Effector CD4-positive, alpha-beta T cell (primary cell): ENCODE data around the gene CORO2A.
"Not testable (repeated sequence)": the region's sequence is repeated elsewhere in the genome, so short reads cannot be mapped to it uniquely, and the experiment has no call there.

ENCODE experiments used
- DNase-seq: peaks from one replicate; pipeline ENCODE4 v3.0.0-alpha.2; 2020

Gene CORO2A

DNA sequence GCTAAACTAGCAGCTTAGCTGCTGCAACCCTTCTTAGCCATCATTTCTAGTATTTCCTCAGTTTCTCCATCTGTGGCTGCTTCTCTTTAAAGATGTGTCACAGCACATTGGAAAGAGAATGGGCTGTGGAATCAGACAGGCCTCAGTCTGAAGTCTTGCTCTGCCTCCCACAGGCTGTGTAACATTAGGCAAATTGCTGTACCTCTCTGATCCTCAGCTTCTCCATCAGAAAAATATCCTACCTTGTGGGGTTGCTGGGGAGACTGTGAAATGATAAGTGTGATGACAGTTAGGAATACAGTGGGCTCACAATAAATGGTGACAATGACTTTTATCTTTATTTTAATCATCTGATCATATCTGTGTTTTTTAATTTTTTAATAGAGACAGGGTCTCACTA, 55.9 kb downstream of the CORO2A start:
- DNase-seq = no peak

DNA sequence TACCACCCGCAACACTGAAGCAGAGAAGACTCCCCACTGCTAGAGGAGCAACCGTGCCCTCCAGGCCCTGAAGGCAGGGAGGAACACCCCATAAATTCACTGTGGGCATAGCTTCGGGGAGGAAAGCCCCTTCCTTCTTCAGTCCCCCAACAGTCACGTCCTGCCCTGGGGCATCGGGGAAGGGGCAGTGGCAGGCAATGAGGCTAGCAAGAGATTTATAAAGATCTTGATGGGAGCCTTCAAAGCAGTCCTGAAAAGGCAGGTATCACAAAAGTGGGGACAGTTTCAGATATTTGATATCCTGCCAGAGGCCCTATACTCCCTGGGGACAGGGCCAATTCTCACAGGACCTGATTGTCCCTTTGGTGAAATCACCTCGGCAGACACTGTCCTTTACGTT, 56.5 kb downstream of the CORO2A start:
- DNase-seq = no peak

DNA sequence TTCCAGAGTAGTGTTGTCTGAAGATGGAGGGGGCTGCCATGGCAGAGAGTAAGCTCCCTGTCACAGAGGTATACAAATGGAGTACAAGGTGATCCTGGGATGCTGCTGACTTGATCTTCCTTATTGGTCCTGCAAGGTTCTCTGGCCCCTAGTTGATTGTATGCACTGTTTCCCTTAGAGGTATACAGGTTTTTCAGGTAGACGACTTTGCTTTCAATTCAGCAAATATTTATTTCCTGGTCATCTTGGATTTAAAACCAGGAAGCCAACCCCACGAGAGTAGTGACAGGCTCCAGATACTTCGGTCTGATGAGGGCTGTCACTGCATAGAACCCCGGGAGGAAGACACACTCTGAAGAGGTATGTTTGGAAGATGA, 56.9 kb downstream of the CORO2A start:
- no peak for DNase-seq

DNA sequence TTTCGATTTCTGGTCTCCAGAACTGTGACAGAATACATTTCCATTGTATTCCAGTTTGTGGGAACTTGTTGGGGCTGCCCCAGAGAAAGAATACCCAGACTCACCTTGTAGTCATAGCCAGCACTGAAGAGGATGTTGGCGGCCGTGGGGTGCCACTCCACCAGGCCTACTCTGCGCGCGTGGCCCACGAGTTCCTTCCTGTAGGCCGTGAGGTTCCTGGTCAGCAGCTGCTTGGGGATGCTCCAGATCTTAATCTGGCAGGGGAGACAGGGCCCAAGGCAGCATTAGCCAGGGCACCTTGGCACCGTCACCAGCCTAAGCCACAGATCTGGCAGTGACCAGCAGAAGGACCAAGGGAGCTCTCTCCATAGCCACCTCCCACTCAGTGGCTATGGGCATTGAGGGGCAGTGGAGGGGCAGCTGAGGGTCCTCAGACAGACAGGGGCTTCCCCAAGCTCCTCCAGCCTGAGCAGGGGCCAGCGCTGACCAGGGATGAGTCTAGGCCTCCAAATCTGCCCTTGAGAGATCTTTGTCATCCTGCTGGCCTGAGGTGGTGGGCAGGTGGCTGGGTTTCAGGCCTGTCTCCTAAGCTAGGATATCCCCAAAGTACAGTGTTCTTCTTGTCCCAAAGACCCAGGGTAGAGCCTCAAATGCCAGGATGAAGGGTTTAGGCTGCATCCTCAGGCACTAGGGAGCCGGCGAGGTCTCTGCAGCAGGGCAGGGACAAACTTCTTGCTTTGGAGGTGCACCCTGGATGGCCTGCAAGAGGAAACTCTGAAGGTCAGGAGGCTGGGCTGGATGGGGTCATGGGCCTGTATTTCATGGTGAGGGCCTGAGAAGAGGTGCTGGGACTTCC, 57.5 kb downstream of the CORO2A start:
- DNase-seq = no peak

DNA sequence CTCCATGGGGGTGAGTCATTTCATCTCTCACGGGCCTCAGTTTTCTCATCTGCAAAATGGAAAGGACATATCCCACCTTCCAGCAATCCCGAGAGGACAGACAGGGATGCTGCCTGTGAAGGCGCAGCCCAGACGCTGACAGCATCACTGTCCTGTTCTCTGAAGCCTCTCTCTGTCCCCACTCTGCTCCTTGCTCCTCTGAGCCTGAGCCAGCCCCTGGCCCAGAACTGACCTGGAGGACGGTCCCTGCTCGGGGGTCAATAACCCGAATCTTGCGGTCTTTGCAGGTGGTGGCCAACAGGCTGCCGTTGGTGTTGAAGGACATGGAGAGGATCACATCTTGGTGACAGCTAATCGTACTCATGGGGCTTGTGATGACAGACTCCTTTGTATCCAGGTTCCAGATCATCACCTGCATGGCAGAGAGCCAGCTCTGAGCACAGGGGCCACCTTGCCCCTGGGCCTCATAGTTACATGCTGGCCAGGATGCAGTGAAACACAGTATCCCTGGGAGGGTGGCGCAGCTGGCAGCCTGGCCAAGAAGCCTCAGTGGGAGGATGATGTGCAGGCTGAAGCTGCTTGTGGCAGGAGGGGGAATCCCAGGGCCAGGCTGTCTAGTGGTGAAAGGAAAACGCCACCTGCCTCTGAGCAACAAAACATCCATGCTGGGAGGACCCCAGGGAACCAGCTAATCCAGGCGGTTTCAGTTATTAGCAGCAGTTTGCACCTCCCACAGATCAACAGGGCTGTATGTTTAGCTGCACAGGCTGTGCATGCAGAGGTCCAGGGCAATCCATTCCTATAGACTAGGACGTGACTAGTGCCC, 59.4 kb downstream of the CORO2A start:
- no peak for DNase-seq

DNA sequence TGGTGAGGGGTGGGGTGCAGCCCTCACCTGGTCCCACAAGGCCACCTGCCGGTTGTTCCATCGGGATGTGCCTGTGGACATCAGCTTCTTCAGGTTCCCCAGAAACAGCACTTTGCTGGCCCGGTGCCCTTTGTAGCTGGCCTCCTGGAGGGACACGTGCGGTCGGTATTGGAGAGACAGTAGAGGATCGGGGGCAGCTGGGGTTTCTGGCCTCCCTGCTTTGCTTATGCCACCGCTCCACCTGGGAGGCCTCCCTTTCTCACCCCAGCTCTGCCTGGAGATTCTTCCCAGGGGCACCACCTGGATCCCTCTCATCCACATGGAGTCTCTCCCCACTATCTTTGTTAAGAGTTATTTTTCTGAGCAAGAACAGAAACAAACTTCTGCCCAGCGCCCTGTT, 60.3 kb downstream of the CORO2A start:
- DNase-seq = no peak

DNA sequence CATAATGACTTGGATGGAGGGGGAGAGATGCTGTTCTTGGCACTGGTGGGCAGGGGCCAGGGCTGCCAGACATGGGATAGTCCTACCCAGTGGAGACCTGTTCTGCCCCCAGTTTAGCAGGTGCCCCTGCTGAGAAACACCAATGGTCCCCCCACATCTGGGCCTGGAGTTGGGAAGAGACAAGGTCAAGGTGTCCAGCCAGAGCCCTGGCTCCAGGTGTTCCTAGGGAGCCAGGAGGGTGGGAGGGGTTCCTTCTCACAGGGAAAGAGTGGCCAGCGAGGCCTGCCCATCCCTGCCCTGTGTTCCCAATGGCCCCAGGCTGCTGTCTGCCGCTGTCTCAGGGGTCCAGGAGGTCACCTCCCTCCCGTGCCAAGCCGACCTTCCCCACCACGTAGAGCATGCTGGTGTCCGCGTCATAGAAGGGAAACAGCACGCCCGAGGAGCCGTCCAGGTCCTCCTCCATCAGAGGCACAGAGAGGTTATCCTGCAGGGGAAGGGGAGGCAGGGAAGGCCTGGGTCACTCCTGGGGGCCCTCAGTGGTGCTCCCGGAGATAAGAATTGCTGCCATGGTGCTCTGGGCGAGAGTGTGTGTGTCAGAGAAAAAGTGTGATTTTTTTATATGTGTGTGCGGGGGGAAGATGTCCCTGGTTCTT, 61.7 kb downstream of the CORO2A start:
- DNase-seq = no peak

DNA sequence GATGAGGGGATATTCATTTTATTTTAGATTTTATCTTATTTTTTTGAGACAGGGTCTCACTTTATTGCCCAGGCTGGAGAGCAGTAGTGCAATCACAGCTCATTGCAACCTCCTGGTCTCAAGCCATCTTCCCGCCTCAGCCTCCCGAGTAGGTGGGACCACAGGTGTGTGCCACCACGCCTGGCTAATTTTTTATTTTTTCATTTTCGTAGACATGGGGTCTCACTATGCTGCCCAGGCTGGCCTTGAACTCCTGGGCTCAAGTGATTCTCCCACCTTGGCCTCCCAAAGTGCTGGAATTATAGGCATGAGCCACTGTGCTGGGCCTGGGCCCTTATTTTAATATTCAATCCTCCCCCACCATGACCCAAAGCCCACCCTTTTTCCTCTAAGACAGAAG, 62.4 kb downstream of the CORO2A start:
- not testable (repeated sequence) for DNase-seq

DNA sequence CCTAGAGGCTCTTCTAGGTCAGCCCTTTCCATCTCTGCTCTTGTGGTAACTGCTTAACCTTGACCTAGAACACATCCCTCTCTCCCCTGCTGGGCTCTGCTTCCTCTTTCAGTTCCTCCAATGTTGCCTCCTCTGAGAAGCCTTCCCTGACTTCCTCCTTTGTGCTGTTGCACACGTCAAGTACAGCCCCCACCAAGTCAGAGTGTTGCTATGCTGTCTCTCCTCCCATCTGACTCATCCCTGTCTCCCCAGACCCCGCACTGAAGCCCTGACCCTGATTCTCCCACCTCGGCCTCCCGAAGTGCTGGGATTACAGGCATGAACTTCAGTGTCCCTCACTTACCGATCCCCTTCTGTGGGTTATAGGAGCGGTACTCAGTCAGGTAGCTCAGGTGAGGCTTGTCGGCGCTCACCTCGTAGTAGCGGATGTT, 63.0 kb downstream of the CORO2A start:
- DNase-seq = no peak

DNA sequence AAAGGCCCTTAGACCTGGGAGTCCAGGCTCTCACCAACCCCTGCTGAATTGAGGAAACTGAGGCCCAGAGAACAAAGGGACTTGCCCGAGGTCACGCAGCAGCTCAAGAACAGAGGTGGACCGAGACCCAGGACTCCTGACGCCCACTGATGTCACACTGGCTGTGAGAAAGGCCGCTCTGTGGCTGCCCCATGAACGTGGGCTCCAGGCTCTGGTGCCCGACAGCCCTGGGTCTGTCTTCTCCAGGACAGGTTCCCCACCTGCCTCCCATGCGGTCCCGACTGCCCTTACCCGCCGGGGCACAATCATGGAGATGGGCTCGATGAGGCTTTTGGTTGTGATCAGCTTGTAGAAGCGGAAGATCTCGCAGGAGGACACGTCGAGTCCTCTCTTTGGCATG, 64.1 kb downstream of the CORO2A start:
- no peak for DNase-seq

DNA sequence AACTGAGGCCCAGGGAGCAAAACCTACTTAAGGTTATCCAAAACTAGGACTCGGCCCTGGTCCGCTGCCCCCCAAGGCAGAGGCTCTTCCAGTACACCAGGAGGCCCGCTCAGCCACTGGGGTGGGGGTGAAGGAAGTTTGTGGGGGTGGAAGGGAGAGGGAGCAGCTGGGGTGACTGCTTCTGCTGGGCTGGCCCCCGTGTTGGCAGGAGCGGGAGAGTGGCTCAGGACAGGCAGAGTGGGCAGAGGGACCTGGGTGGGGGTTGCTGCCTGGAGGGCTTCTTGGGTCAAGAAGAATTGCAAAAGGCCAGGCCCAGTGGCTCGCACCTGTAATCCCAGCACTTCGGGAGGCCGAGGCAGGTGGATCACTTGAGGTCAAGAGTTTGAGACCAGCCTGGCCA, 65.2 kb downstream of the CORO2A start:
- no peak for DNase-seq

DNA sequence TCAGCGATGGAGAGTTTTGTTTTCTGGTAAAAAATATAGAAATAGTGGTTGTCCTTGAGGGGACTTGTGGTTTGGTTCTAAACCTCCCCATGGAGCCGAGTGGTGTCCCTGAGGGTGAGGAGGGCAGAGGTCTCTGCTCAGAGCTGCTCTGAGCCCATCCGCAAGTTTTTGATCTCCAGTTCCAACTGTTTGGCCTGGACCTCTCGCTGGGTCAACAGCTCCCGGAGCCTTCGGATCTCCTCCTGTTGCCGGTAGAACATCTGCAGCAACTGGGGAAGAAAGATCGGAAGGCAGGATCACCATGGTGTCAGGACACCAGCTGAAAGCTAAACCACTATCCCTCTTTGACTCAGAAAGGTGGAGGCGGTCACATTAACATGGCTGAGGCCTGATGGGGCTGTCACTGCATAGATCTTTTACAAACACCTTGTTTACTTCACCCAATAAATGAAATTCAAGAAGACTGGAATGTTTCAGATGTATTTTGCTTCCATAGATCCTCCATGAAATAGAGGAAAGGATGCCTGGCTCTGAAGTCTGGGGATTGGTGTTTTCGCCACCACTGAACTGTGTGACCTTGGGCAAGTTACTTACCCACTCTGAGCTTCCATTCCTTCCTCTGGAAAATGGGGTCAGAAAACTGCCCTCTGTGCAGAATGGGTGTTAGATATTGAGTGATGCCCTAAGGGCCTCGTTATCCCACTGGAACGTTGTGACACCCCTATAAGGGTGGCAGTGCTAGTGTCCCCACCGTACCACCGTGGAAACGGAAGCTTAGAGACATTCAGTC, 67.6 kb downstream of the CORO2A start:
- DNase-seq = no peak

DNA sequence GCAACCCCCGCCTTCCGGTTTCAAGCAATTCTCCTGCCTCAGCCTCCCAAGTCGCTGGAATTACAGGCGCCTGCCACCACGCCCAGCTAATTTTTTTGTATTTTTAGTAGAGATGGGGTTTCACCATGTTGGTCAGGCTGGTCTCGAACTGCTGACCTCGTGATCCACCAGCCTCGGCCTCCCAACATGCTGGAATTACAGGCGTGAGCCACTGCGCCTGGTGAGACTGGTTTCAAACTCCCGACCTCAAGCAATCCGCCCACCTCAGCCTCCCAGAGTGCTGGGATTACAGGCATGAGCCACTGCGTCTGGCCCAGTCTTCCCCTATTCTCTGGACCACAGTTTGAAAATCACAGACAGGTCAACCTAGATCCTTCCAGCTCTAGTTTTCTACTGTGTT, 68.3 kb downstream of the CORO2A start:
- not testable (repeated sequence) for DNase-seq

DNA sequence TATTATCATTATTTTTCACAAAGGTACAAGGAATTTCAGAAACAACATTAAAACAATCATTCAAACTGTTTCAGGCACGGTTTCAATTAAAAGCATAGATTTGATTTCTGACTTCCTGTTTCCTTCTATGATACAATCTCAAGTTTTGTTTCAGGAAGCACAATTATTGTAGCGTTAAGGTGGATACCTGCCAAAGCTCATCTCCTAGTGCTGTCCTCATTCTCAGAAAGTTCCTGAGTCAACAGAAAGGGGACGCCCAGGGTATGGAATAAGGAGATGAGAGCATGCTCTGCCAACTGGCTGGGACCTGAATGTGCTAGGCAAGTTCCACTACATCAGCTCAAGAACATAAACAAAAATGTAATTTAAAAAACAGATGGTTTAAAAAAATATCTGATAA, 71.4 kb downstream of the CORO2A start:
- no peak for DNase-seq

DNA sequence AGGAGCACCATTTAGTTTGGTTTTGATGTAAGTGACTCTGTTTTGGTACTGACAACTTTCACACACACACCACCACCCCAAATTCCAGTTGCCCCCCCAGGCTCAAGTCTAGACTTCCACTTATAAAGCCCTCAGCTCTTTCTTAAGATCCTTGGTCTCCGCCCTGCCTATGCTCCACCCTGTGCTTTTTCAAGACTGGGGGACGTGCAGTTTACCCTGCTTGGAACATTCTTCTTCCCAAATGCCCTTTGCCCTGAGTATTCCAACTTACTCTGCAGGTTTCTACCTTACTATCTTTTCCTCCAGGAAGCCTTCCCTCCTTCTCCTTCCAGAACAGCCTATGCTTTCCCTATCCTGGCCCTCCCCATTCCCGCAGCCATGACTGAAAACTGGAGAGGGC, 72.0 kb downstream of the CORO2A start:
- no peak for DNase-seq

DNA sequence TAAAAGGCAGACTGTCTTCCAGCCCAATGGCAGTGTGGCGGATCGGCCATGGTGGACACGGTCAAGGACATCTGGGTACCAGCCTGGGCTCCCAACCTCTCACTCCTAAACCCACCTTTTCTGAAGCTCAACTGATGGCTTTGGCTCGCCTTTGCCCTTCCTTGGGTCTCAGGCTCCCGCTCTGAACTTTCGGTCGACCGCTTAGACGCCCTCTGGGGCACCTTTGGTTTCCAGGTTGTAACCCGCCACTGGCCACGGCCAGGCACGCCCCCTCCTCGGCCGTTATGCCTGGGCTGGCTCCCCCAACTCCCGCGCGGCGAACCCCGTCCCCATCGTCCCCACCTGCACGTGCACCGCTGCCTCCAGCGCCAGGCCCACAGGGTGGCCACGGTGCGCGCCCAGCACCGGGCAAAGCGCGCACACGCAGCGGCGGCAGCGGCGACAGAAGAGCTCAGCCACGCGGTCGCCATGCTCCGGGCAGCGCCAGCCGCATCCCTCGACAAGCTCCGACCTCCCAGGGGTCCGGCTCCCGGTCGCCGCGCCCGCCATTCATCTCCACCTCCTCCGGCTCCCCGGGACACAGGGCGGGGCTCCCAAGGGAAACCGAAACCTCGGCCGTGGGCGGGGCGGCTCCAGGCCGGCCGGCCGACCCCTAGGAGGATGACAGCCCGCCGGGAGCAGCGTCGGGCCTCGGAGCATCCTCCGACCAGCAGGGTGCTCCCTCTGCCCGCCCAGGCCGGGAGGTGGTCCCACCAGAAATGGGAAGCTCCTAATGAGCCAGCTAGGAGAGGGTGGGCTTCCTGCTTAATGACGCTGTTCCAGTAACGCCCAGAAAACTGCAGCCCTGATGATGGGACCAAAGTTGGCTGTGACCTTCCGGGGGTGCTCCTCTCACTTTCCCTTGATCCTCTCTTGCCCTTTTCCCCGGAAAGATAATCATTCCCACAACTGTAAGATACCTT, 73.5 kb downstream of the CORO2A start, which contains the start of gene TRIM14:
Gene TRIM14, minus strand, starts transcription at position 583 of the 962 bp plus-strand sequence. Its CDS starts 34 bp downstream, at position 549.
- peak; percentile 40 for DNase-seq

DNA sequence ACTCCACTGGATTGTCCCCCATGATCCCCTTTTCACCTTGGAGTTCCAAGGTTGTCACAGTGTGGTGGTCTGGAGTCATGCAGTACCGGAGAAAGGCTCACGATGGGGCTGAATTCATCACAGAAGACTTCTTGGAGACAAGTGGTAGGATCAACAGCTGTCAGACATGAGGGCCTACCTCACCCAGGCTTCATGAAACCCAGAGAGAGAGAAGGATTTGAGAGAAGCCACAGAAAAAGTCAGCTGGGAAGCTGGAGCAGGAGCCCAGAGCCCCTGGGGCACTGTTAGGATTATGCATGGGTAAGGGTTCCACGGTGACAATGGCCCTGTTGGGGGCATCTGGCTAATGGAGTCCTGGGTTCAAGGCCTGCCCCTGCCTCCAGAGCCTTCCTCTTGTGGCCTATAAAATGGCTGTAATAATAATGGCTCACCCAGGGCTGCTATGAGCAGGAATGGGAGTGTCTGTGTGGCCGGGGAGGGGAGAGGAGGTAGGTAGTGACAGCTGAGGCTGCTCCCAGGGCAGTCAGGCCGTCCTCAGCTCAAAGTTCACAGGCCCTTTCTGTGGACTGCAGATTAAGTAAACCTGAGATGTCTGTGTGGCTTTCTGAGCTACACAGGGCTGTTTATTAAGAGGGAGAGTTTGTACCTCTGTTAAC, 74.3 kb downstream of the CORO2A start:
- DNase-seq = peak; percentile 33

DNA sequence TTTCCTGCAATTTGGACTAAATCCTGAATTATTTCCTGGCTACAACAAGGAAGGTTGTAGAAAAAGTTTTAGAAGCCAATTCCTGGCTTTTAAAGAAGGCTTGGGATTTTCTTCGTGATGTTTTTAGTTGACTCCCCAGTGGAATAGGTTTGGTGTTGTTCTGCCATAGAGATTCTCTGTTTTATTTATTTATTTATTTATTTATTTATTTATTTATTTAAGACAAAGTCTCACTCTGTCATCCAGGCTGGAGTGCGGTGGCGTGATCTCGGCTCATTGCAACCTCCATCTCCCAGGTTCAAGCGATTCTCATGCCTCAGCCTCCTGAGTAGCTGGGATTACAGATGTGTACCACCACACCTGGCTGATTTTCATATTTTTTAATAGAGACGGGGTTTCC, 75.3 kb downstream of the CORO2A start:
- not testable (repeated sequence) for DNase-seq

DNA sequence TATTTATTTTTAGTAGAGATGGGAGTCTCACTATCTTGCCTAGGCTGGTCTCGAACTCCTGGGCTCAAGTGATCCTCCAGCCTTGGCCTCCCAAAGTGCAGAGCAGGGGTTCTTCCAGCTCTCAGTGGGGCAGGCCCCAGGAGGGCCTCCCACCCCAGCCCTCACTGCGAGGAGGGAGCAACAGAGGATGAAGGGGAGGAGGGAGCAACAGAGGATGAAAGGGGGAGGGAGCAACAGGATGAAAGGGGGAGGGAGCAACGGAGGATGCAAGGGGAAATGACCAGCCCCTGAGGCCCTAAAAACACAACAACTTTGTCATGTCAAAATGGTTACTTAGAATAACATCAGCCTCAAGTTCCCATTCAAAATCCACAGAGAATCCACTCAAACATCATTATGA, 83.4 kb downstream of the CORO2A start:
- DNase-seq = no peak

DNA sequence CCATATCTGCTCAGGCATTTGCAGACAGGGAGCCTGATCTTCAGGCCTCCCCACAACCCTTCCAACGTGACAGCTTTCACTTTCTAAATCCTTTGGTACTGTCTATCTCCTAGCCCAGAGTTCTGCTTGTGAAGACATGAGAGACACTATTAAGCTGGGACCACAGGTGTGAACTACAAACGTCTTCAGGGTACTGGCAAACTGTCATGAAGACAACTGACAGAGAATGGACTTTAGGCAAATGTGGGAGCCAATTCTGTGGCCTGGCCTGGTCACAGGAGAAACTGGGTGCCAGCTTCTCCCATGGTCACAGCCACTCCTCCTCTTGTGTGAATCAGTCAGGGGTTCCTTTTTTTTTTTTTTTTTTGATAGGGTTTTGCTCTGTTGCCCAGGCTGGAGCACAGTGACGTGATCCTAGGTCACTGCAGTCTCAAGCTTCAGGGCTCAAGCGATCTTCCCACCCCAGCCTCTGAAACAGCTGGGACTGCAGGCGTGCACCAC, 83.9 kb downstream of the CORO2A start:
- DNase-seq = no peak

DNA sequence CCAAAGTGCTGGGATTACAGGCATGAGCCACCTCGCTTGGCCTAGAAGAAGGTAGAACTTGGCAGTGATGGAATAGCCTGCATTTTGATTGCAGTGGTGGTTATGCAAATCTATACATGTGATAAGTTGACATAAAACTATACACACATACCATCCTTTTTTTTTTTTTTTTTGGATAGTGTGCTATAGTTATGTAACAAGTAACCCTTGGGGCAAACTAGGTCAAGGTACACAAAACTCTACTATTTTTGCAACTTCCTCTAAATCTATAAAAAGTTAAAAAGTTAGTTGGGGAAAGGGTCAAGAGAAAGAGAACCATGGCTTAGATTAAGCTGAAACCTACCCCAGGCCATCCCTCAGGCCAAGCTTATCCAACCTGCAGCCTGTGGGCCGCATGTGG, 84.5 kb downstream of the CORO2A start:
- no peak for DNase-seq
